Urinary bladder (tissue), 4 donors: ENCODE data around the gene ABCC3. TPM values are rescaled to one million over a fixed set of nuclear protein-coding genes. Genes with fewer than 3 reads are reported as not detected.

Experiments
- DNase-seq: peaks from one replicate; pipeline ENCODE4 v3.0.0-alpha.2; 2015; ENCODE audit errors: extremely low spot score
- H3K27ac ChIP-seq: one replicate; pipeline ENCODE4 v1.5.1; 2013; ENCODE audit warnings: low read depth, mild to moderate bottlenecking, moderate library complexity
- H3K36me3 ChIP-seq: one replicate; pipeline ENCODE4 v1.6.1; 2013; ENCODE audit warnings: mild to moderate bottlenecking, moderate library complexity; ENCODE audit not compliant: insufficient read depth
- H3K4me1 ChIP-seq: one replicate; pipeline ENCODE4 v1.6.1; 2013; ENCODE audit warnings: mild to moderate bottlenecking, moderate library complexity; ENCODE audit not compliant: insufficient read depth
- H3K4me3 ChIP-seq: one replicate; pipeline ENCODE4 v1.5.1; 2013; ENCODE audit warnings: low read depth, low read length
- WGBS: extraction: QIAGEN DNeasy Blood & Tissue Kit; methylation state at CpG from one replicate; pipeline ENCODE4 v1.1.7; 2013; 5-methylcytosine and 5-hydroxymethylcytosine counted together
- polyA plus RNA-seq: library from polyadenylated mRNA; stranded (reverse); fragments of 200-250 nt; gene quantifications from one replicate; pipeline ENCODE4 v1.2.3, GENCODE V29; 2013
- total RNA-seq: library from RNA; depleted of rRNA; stranded (reverse); fragments of >200 nt; gene quantifications from one replicate; pipeline ENCODE4 v1.2.3, GENCODE V29; 2014
- donor health status: healthy with polysubstance abuse.
- donor health status: healthy.

ABCC3 gene
- total and polyA plus RNA-seq, 2 donors = 6.9 to 13.4 TPM

- no peaks in the 10 kb centered on the region for H3K4me1 ChIP-seq
- no peaks in the 10 kb centered on the region for H3K36me3 ChIP-seq
- no peak overlapping the region for H3K27ac ChIP-seq
- DNase-seq = no peak
- H3K4me3 ChIP-seq = no peak overlapping the region
- 89% methylated on average over 16 of the region's 16 CpGs for WGBS
Measured at GRCh38 chr17:50687200-50688066, 52.8 kb downstream of the ABCC3 start.

GRCh38 chr17:50688245-50688644 lies 53.6 kb downstream of the ABCC3 start:
- over 99% methylated on average over 3 of the region's 3 CpGs for WGBS
- Histone ChIP-seq H3K36me3 (no peaks in the 10 kb centered on the region), H3K4me1 (peaks cover 1% of the 10 kb centered on the region), H3K27ac (no peak overlapping the region), H3K4me3 (no peak overlapping the region)
- no peak for DNase-seq

- no peak for DNase-seq
- no peaks in the 10 kb centered on the region for H3K36me3 ChIP-seq
- WGBS = 62% methylated on average over 4 of the region's 4 CpGs
- peaks cover 1% of the 10 kb centered on the region for H3K4me1 ChIP-seq
- no peak overlapping the region for H3K27ac ChIP-seq
- no peak overlapping the region for H3K4me3 ChIP-seq
Measured at GRCh38 chr17:50689251-50689650, 54.6 kb downstream of the ABCC3 start.

- DNase-seq = no peak
- H3K27ac ChIP-seq = no peak overlapping the region
- peaks cover 1% of the 10 kb centered on the region for H3K4me1 ChIP-seq
- 68% methylated on average over 19 of the region's 19 CpGs for WGBS
- no peaks in the 10 kb centered on the region for H3K36me3 ChIP-seq
- no peak overlapping the region for H3K4me3 ChIP-seq
Measured at GRCh38 chr17:50689956-50690886, 55.5 kb downstream of the ABCC3 start.

GRCh38 chr17:50690887-50691549 lies 56.3 kb downstream of the ABCC3 start:
- Histone ChIP-seq H3K4me1 (peaks cover 1% of the 10 kb centered on the region), H3K4me3 (no peak overlapping the region), H3K36me3 (no peaks in the 10 kb centered on the region), H3K27ac (no peak overlapping the region)
- no peak for DNase-seq
- 74% methylated on average over 9 of the region's 9 CpGs for WGBS

GRCh38 chr17:50691550-50692447 lies 57.1 kb downstream of the ABCC3 start:
- Histone ChIP-seq H3K4me3 (no peak overlapping the region), H3K27ac (no peak overlapping the region), H3K36me3 (peaks cover 3% of the 10 kb centered on the region), H3K4me1 (peaks cover 1% of the 10 kb centered on the region)
- WGBS = 76% methylated on average over 6 of the region's 6 CpGs
- DNase-seq = no peak

GRCh38 chr17:50692448-50693035 lies 57.9 kb downstream of the ABCC3 start:
- Histone ChIP-seq H3K4me3 (no peak overlapping the region), H3K27ac (no peak overlapping the region), H3K4me1 (peaks cover 1% of the 10 kb centered on the region), H3K36me3 (peaks cover 8% of the 10 kb centered on the region)
- DNase-seq = no peak
- 49% methylated on average over 6 of the region's 6 CpGs for WGBS

- H3K4me1 ChIP-seq = peaks cover 1% of the 10 kb centered on the region
- DNase-seq = no peak
- WGBS = 40% methylated on average over 5 of the region's 5 CpGs
- peaks cover 8% of the 10 kb centered on the region for H3K36me3 ChIP-seq
- no peak overlapping the region for H3K4me3 ChIP-seq
- no peak overlapping the region for H3K27ac ChIP-seq
Measured at GRCh38 chr17:50693036-50693682, 58.5 kb downstream of the ABCC3 start.

- Histone ChIP-seq H3K36me3 (peaks cover 8% of the 10 kb centered on the region), H3K27ac (no peak overlapping the region), H3K4me1 (peaks cover 1% of the 10 kb centered on the region), H3K4me3 (no peak overlapping the region)
- no peak for DNase-seq
- WGBS = 86% methylated on average over 3 of the region's 3 CpGs
Measured at GRCh38 chr17:50696365-50696879, 61.7 kb downstream of the ABCC3 start.

GRCh38 chr17:50697062-50697461 lies 62.4 kb downstream of the ABCC3 start:
- Histone ChIP-seq H3K36me3 (peaks cover 8% of the 10 kb centered on the region), H3K27ac (no peak overlapping the region), H3K4me3 (no peak overlapping the region), H3K4me1 (peaks cover 1% of the 10 kb centered on the region)
- 82% methylated on average over 3 of the region's 3 CpGs for WGBS
- no peak for DNase-seq

- peaks cover 8% of the 10 kb centered on the region for H3K36me3 ChIP-seq
- 60% methylated on average over 3 of the region's 3 CpGs for WGBS
- peaks cover 3% of the 10 kb centered on the region for H3K4me1 ChIP-seq
- DNase-seq = no peak
- H3K4me3 ChIP-seq = no peak overlapping the region
- peak overlapping the region; percentile 25 for H3K27ac ChIP-seq
Measured at GRCh38 chr17:50697663-50698272, 63.1 kb downstream of the ABCC3 start.
